Muscle layer of colon (tissue), 2 donors: ENCODE results near the gene SCN10A.
A peak's percentile ranks its signal among the peaks of the same experiment; 100 is the strongest.

Experiments used
- H3K27ac ChIP-seq: one replicate; pipeline ENCODE4 v1.7.0; 2013; ENCODE audit warnings: low read depth, mild to moderate bottlenecking, low read length, moderate library complexity
- H3K27me3 ChIP-seq, 2 donors: one replicate each; pipeline ENCODE4 v1.7.0; 2013; ENCODE audit warnings: low read length in 2 of 2, mild to moderate bottlenecking in 2 of 2; ENCODE audit not compliant: insufficient read depth in 2 of 2, control insufficient read depth in 1 of 2
- H3K36me3 ChIP-seq: one replicate; pipeline ENCODE4 v1.7.0; 2013; ENCODE audit warnings: mild to moderate bottlenecking, low read length; ENCODE audit not compliant: insufficient read depth
- H3K4me1 ChIP-seq: one replicate; pipeline ENCODE4 v1.7.0; 2013; ENCODE audit warnings: mild to moderate bottlenecking, low read length; ENCODE audit not compliant: insufficient read depth
- H3K4me3 ChIP-seq, 2 donors: one replicate each; pipeline ENCODE4 v1.7.0; 2013; ENCODE audit warnings: low read length in 2 of 2, low read depth in 1 of 2, mild to moderate bottlenecking in 1 of 2, moderate library complexity in 1 of 2
- H3K9ac ChIP-seq: one replicate; pipeline ENCODE4 v1.7.0; 2013; ENCODE audit warnings: low read length
- H3K9me3 ChIP-seq: one replicate; pipeline ENCODE4 v1.7.0; 2013; ENCODE audit warnings: mild to moderate bottlenecking, low read length
- donor health status: abdominal sarcoma.
- donor health status: Adenocarcinoma of cecum.

The SCN10A gene

GRCh38 chr3:38687321-38687720 is 128.7 kb downstream of the SCN10A start:
- H3K27me3 ChIP-seq, result no peaks in the 10 kb centered on the region
- H3K4me1 ChIP-seq, result no peaks in the 10 kb centered on the region
- H3K27ac ChIP-seq, result no peak overlapping the region
- H3K36me3 ChIP-seq, result no peaks in the 10 kb centered on the region
- no peak overlapping the region for H3K9ac ChIP-seq
- no peak overlapping the region for H3K4me3 ChIP-seq
- H3K9me3 ChIP-seq, result no peaks in the 10 kb centered on the region

- H3K9me3 ChIP-seq, result no peaks in the 10 kb centered on the region
- no peaks in the 10 kb centered on the region for H3K36me3 ChIP-seq
- H3K9ac ChIP-seq, result no peak overlapping the region
- no peak overlapping the region for H3K27ac ChIP-seq
- no peak overlapping the region for H3K4me3 ChIP-seq
- H3K4me1 ChIP-seq, result no peaks in the 10 kb centered on the region
- H3K27me3 ChIP-seq, result no peaks in the 10 kb centered on the region
Measured at GRCh38 chr3:38684546-38684945, 131.5 kb downstream of the SCN10A start.

- Histone ChIP-seq H3K4me3 (no peak overlapping the region), H3K9me3 (no peaks in the 10 kb centered on the region), H3K4me1 (no peaks in the 10 kb centered on the region), H3K27me3 (no peaks in the 10 kb centered on the region), H3K9ac (no peak overlapping the region), H3K27ac (no peak overlapping the region), H3K36me3 (no peaks in the 10 kb centered on the region)
Measured at GRCh38 chr3:38669668-38670067, 146.3 kb downstream of the SCN10A start.

- Histone ChIP-seq H3K9me3 (peaks cover 8% of the 10 kb centered on the region), H3K9ac (no peak overlapping the region), H3K4me3 (no peak overlapping the region), H3K27me3 (peaks cover 2 to 13% of the 10 kb centered on the region in 2 donors), H3K4me1 (no peaks in the 10 kb centered on the region), H3K36me3 (no peaks in the 10 kb centered on the region), H3K27ac (no peak overlapping the region)
Measured at GRCh38 chr3:38662544-38662943, 153.5 kb downstream of the SCN10A start.

- Histone ChIP-seq H3K4me3 (no peak overlapping the region), H3K27me3 (peaks cover 9 to 28% of the 10 kb centered on the region in 2 donors), H3K9me3 (peaks cover 8% of the 10 kb centered on the region), H3K4me1 (no peaks in the 10 kb centered on the region), H3K27ac (no peak overlapping the region), H3K36me3 (no peaks in the 10 kb centered on the region), H3K9ac (no peak overlapping the region)
Measured at GRCh38 chr3:38658841-38659240, 157.2 kb downstream of the SCN10A start.

- H3K36me3 ChIP-seq, result no peaks in the 10 kb centered on the region
- H3K4me3 ChIP-seq, result no peak overlapping the region
- no peak overlapping the region for H3K27ac ChIP-seq
- H3K27me3 ChIP-seq, result peaks cover 9 to 28% of the 10 kb centered on the region in 2 donors
- H3K9ac ChIP-seq, result no peak overlapping the region
- H3K9me3 ChIP-seq, result peaks cover 1% of the 10 kb centered on the region
- H3K4me1 ChIP-seq, result no peaks in the 10 kb centered on the region
Measured at GRCh38 chr3:38657369-38657768, 158.6 kb downstream of the SCN10A start.

GRCh38 chr3:38655708-38656300 is 160.2 kb downstream of the SCN10A start:
- H3K27ac ChIP-seq, result no peak overlapping the region
- no peaks in the 10 kb centered on the region for H3K36me3 ChIP-seq
- H3K4me3 ChIP-seq, result no peak overlapping the region
- no peaks in the 10 kb centered on the region for H3K9me3 ChIP-seq
- H3K27me3 ChIP-seq, result peaks cover 9 to 28% of the 10 kb centered on the region in 2 donors
- H3K9ac ChIP-seq, result no peak overlapping the region
- H3K4me1 ChIP-seq, result no peaks in the 10 kb centered on the region

- Histone ChIP-seq H3K9ac (no peak overlapping the region), H3K27me3 (peaks cover 9 to 28% of the 10 kb centered on the region in 2 donors), H3K4me3 (no peak overlapping the region), H3K27ac (no peak overlapping the region), H3K4me1 (peaks cover 7% of the 10 kb centered on the region), H3K9me3 (no peaks in the 10 kb centered on the region), H3K36me3 (no peaks in the 10 kb centered on the region)
Measured at GRCh38 chr3:38653685-38654537, 162.1 kb downstream of the SCN10A start.

- no peak overlapping the region for H3K9ac ChIP-seq
- no peaks in the 10 kb centered on the region for H3K36me3 ChIP-seq
- no peak overlapping the region for H3K4me3 ChIP-seq
- H3K27ac ChIP-seq, result no peak overlapping the region
- H3K4me1 ChIP-seq, result peaks cover 11% of the 10 kb centered on the region
- peaks cover 18 to 30% of the 10 kb centered on the region in 2 donors for H3K27me3 ChIP-seq
- H3K9me3 ChIP-seq, result no peaks in the 10 kb centered on the region
Measured at GRCh38 chr3:38652934-38653333, 163.1 kb downstream of the SCN10A start.

- H3K4me3 ChIP-seq, result peak overlapping the region in 1 of 2 donors; percentile 38
- H3K27me3 ChIP-seq, result peaks cover 14 to 18% of the 10 kb centered on the region in 2 donors
- no peak overlapping the region for H3K27ac ChIP-seq
Measured at GRCh38 chr3:38651153-38651789, 164.7 kb downstream of the SCN10A start.

GRCh38 chr3:38650248-38650951 is 165.6 kb downstream of the SCN10A start:
- Histone ChIP-seq H3K27me3 (peaks cover 14 to 15% of the 10 kb centered on the region in 2 donors), H3K9me3 (no peaks in the 10 kb centered on the region), H3K36me3 (no peaks in the 10 kb centered on the region), H3K4me1 (peaks cover 11% of the 10 kb centered on the region), H3K27ac (no peak overlapping the region), H3K9ac (no peak overlapping the region), H3K4me3 (peak overlapping the region in 1 of 2 donors; percentile 44)

More at GRCh38 chr3:38651153-38651789, 164.7 kb downstream of the SCN10A start:
- Histone ChIP-seq H3K4me1 (peaks cover 11% of the 10 kb centered on the region), H3K36me3 (no peaks in the 10 kb centered on the region), H3K9me3 (no peaks in the 10 kb centered on the region), H3K9ac (no peak overlapping the region)
